Ishikawa (cell line): ENCODE data around the gene REXO1.

Experiments
- EP300 ChIP-seq: IDR thresholded peaks from 2 replicates; pipeline ENCODE4 v1.6.1; 2012; ENCODE audit warnings: borderline replicate concordance
- RAD21 ChIP-seq: IDR thresholded peaks from 2 replicates; pipeline ENCODE4 v1.6.1; 2012; ENCODE audit warnings: low read depth
- TAF1 ChIP-seq: IDR thresholded peaks from 2 replicates; pipeline ENCODE4 v1.6.1; 2012; ENCODE audit warnings: low read depth, mild to moderate bottlenecking
- TF ChIP-seq, protein P1 (sequence below): IDR thresholded peaks from 2 replicates; pipeline ENCODE4 v1.6.1; 2012; ENCODE audit warnings: low read depth, mild to moderate bottlenecking
- TF ChIP-seq, protein P2 (sequence below): IDR thresholded peaks from 2 replicates; pipeline ENCODE4 v1.6.1; 2012

DNA sequence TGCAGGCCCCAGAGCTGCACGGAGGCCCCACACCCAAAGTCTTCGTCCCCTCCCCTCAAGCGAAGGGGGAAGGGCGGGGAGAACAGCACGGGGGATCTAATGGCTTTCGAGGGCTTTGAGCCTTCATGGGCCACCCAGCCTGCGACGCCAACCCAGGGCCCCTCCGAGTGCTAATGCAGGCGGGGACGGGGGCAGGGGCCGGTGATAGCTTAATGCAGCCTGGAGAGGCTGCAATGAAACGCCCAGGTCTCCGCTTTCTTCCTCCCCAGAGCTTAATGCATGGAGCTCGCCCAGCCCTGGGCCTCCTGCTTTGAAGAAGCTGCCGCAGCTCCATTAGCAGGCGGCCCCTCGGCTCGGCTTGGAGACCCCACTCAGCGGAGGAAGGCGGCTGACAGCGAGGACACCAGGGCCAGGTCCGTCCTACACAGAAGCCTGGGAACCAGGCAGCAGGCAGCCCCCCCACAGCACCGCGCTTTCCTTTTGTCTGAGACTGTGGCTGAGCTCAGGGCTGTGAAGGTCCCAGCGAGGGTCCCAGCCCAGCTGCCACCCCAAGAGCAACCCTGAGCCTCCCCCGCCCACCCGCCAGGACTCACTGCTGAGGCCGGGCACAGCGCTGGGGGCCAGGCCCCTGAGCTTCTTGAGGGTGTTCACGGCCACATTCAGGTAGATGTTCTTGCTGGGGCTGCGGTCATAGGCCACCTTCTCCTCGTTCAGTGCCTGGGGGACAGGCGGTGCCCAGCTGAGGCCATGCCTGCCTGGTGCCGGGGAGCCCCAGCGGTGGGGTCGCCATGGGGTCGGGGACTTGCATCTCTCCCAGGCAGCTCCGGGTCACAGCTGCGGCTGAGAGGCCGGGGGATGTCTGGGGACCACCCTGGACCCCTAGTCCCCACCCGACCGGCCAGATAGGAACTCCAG, 28.7 kb downstream of the REXO1 start:
- TF ChIP-seq, protein P1, sequence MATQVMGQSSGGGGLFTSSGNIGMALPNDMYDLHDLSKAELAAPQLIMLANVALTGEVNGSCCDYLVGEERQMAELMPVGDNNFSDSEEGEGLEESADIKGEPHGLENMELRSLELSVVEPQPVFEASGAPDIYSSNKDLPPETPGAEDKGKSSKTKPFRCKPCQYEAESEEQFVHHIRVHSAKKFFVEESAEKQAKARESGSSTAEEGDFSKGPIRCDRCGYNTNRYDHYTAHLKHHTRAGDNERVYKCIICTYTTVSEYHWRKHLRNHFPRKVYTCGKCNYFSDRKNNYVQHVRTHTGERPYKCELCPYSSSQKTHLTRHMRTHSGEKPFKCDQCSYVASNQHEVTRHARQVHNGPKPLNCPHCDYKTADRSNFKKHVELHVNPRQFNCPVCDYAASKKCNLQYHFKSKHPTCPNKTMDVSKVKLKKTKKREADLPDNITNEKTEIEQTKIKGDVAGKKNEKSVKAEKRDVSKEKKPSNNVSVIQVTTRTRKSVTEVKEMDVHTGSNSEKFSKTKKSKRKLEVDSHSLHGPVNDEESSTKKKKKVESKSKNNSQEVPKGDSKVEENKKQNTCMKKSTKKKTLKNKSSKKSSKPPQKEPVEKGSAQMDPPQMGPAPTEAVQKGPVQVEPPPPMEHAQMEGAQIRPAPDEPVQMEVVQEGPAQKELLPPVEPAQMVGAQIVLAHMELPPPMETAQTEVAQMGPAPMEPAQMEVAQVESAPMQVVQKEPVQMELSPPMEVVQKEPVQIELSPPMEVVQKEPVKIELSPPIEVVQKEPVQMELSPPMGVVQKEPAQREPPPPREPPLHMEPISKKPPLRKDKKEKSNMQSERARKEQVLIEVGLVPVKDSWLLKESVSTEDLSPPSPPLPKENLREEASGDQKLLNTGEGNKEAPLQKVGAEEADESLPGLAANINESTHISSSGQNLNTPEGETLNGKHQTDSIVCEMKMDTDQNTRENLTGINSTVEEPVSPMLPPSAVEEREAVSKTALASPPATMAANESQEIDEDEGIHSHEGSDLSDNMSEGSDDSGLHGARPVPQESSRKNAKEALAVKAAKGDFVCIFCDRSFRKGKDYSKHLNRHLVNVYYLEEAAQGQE: no peak
- TF ChIP-seq EP300 (no peak), TAF1 (no peak), RAD21 (no peak)
- TF ChIP-seq, protein P2, sequence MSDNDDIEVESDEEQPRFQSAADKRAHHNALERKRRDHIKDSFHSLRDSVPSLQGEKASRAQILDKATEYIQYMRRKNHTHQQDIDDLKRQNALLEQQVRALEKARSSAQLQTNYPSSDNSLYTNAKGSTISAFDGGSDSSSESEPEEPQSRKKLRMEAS: no peak
